Measurements from ENCODE around the gene ARTN. TPM values are rescaled to one million over a fixed set of nuclear protein-coding genes. Genes with fewer than 3 reads are reported as not detected.

The ARTN gene
- total and polyA plus RNA-seq, 2 experiments from 2014 or later = 2.1 TPM; not detected in 1

GRCh38 chr1:43935711-43936427, 2.3 kb downstream of the ARTN start:
- TF ChIP-seq EZH2 (IDR thresholded peaks at IDR 0.05; ENCODE audit: borderline replicate concordance) (no peak), EZH2phosphoT487 (IDR thresholded peaks at IDR 0.05; ENCODE audit: low read depth, severe bottlenecking, unreplicated experiment) (no peak)
- Histone ChIP-seq H3K27me3 (peaks cover 14% of the 10 kb centered on the region), H3K4me1 (ENCODE audit: insufficient read depth) (peaks cover 25% of the 10 kb centered on the region), H3K36me3 (replicated peaks; ENCODE audit: insufficient read depth, low read depth) (no peaks in the 10 kb centered on the region), H3K4me2 (peak overlapping the region; percentile 94), H4K20me1 (ENCODE audit: insufficient read depth, poor library complexity, severe bottlenecking) (no peaks in the 10 kb centered on the region), H3K4me3 (no peak overlapping the region), H3K79me2 (no peaks in the 10 kb centered on the region), H3K9me2 (replicated peaks; ENCODE audit: insufficient read depth) (no peaks in the 10 kb centered on the region), H3K9me3 (ENCODE audit: low read depth) (no peaks in the 10 kb centered on the region), H2AFZ (no peak overlapping the region), H3K27ac (no peak overlapping the region)
- WGBS (ENCODE audit: low lambda C conversion rate, missing lambda C conversion rate) = 35% methylated on average over 8 of the region's 48 CpGs
- peak; percentile 35 for DNase-seq (ENCODE audit: low spot score)

DNA sequence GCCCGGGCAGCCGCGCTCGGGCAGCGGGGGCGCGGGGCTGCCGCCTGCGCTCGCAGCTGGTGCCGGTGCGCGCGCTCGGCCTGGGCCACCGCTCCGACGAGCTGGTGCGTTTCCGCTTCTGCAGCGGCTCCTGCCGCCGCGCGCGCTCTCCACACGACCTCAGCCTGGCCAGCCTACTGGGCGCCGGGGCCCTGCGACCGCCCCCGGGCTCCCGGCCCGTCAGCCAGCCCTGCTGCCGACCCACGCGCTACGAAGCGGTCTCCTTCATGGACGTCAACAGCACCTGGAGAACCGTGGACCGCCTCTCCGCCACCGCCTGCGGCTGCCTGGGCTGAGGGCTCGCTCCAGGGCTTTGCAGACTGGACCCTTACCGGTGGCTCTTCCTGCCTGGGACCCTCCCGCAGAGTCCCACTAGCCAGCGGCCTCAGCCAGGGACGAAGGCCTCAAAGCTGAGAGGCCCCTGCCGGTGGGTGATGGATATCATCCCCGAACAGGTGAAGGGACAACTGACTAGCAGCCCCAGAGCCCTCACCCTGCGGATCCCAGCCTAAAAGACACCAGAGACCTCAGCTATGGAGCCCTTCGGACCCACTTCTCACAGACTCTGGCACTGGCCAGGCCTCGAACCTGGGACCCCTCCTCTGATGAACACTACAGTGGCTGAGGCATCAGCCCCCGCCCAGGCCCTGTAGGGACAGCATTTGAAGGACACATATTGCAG, 3.0 kb downstream of the ARTN start:
- no peak overlapping the region for H3K27ac ChIP-seq
- H3K4me3 ChIP-seq = peak overlapping the region; percentile 26
- peak; percentile 72 for DNase-seq (ENCODE audit: low spot score)
- no peaks in the 10 kb centered on the region for H4K20me1 ChIP-seq (ENCODE audit: insufficient read depth, poor library complexity, severe bottlenecking)
- H3K9me3 ChIP-seq (ENCODE audit: low read depth) = no peaks in the 10 kb centered on the region
- H3K4me1 ChIP-seq (ENCODE audit: insufficient read depth) = peaks cover 25% of the 10 kb centered on the region
- TF ChIP-seq EZH2 (IDR thresholded peaks at IDR 0.05; ENCODE audit: borderline replicate concordance) (no peak), EZH2phosphoT487 (IDR thresholded peaks at IDR 0.05; ENCODE audit: low read depth, severe bottlenecking, unreplicated experiment) (no peak), CTCF (IDR thresholded peaks at IDR 0.05; ENCODE audit: poor library complexity) (no peak)
- H3K9me2 ChIP-seq (replicated peaks; ENCODE audit: insufficient read depth) = no peaks in the 10 kb centered on the region
- H2AFZ ChIP-seq = peak overlapping the region; percentile 31
- H3K4me2 ChIP-seq = peak overlapping the region; percentile 94
- H3K79me2 ChIP-seq = no peaks in the 10 kb centered on the region
- no peaks in the 10 kb centered on the region for H3K36me3 ChIP-seq (replicated peaks; ENCODE audit: insufficient read depth, low read depth)
- H3K27me3 ChIP-seq = peaks cover 14% of the 10 kb centered on the region
- WGBS (ENCODE audit: low lambda C conversion rate, missing lambda C conversion rate) = 17% methylated on average over 29 of the region's 56 CpGs

- H3K4me1 ChIP-seq (ENCODE audit: insufficient read depth) = peaks cover 25% of the 10 kb centered on the region
- 87% methylated on average over 8 of the region's 8 CpGs for WGBS (ENCODE audit: low lambda C conversion rate, missing lambda C conversion rate)
- no peaks in the 10 kb centered on the region for H4K20me1 ChIP-seq (ENCODE audit: insufficient read depth, poor library complexity, severe bottlenecking)
- no peak overlapping the region for H3K4me3 ChIP-seq
- no peaks in the 10 kb centered on the region for H3K9me2 ChIP-seq (replicated peaks; ENCODE audit: insufficient read depth)
- DNase-seq (ENCODE audit: low spot score) = no peak
- H3K36me3 ChIP-seq (replicated peaks; ENCODE audit: insufficient read depth, low read depth) = no peaks in the 10 kb centered on the region
- peaks cover 10% of the 10 kb centered on the region for H3K27me3 ChIP-seq
- TF ChIP-seq CTCF (IDR thresholded peaks at IDR 0.05; ENCODE audit: poor library complexity) (no peak), EZH2 (IDR thresholded peaks at IDR 0.05; ENCODE audit: borderline replicate concordance) (no peak), EZH2phosphoT487 (IDR thresholded peaks at IDR 0.05; ENCODE audit: low read depth, severe bottlenecking, unreplicated experiment) (no peak)
- peak overlapping the region; percentile 94 for H3K4me2 ChIP-seq
- H3K79me2 ChIP-seq = no peaks in the 10 kb centered on the region
- H2AFZ ChIP-seq = no peak overlapping the region
- H3K27ac ChIP-seq = no peak overlapping the region
- no peaks in the 10 kb centered on the region for H3K9me3 ChIP-seq (ENCODE audit: low read depth)
These were observed 3.7 kb downstream of the ARTN start for GRCh38 chr1:43937179-43937865.
